Loucy (cell line): ENCODE results near the gene TSFM.

Experiments
- H2AFZ ChIP-seq: fragments of 200-600 bp; sonication (generic); 2 replicates; pipeline ENCODE4 v1.6.0; 2016; ENCODE audit warnings: antibody characterized with exemption, mild to moderate bottlenecking, low read length, moderate library complexity
- H3F3A ChIP-seq: fragments of 200-600 bp; 2 replicates; pipeline ENCODE4 v1.6.0; 2016; ENCODE audit warnings: antibody characterized with exemption, low read depth, mild to moderate bottlenecking
- H3K27me3 ChIP-seq: fragments of 200-600 bp; sonication (generic); 2 replicates; pipeline ENCODE4 v1.6.1; 2014; ENCODE audit warnings: low read length, mild to moderate bottlenecking; ENCODE audit not compliant: insufficient read depth, poor library complexity, severe bottlenecking
- H3K36me3 ChIP-seq: fragments of 200-600 bp; sonication (generic); 2 replicates; pipeline ENCODE4 v1.6.1; 2016; ENCODE audit warnings: low read length; ENCODE audit not compliant: insufficient read depth
- H3K4me1 ChIP-seq: fragments of 200-600 bp; sonication (generic); 2 replicates; pipeline ENCODE4 v1.5.1; 2014; ENCODE audit warnings: low read length, mild to moderate bottlenecking; ENCODE audit not compliant: insufficient read depth, poor library complexity, severe bottlenecking
- H3K4me2 ChIP-seq: fragments of 200-600 bp; sonication (generic); 2 replicates; pipeline ENCODE4 v1.6.0; 2014; ENCODE audit warnings: antibody characterized with exemption, low read length, low read depth, mild to moderate bottlenecking; ENCODE audit not compliant: poor library complexity, severe bottlenecking
- H3K4me3 ChIP-seq: fragments of 200-600 bp; sonication (generic); 2 replicates; pipeline ENCODE4 v1.5.1; 2014; ENCODE audit warnings: low read length, mild to moderate bottlenecking, mixed read lengths; ENCODE audit not compliant: poor library complexity, severe bottlenecking
- H3K79me2 ChIP-seq: fragments of 200-600 bp; sonication (generic); 2 replicates; pipeline ENCODE4 v1.6.1; 2014; ENCODE audit warnings: low read length; ENCODE audit not compliant: insufficient read depth
- H3K9ac ChIP-seq: fragments of 200-600 bp; sonication (generic); 2 replicates; pipeline ENCODE4 v1.6.0; 2014; ENCODE audit warnings: mild to moderate bottlenecking, low read depth, low read length, moderate library complexity; ENCODE audit not compliant: poor library complexity, severe bottlenecking
- H3K9me2 ChIP-seq: fragments of 200-600 bp; sonication (generic); replicated peaks from 2 replicates; pipeline ENCODE4 v1.6.1; 2016; ENCODE audit warnings: low read depth, low read length, mixed read lengths
- H3K9me3 ChIP-seq: fragments of 200-600 bp; sonication (generic); 2 replicates; pipeline ENCODE4 v1.6.1; 2014; ENCODE audit warnings: mild to moderate bottlenecking, antibody characterized with exemption, low read length, low read depth; ENCODE audit not compliant: insufficient read depth
- H4K20me1 ChIP-seq: fragments of 200-600 bp; sonication (generic); 2 replicates; pipeline ENCODE4 v1.6.0; 2014; ENCODE audit warnings: antibody characterized with exemption, low read length, mild to moderate bottlenecking; ENCODE audit not compliant: insufficient read depth, poor library complexity, severe bottlenecking
- CTCF ChIP-seq: fragments of 200-600 bp; sonication (generic); conservative IDR thresholded peaks from 2 replicates; pipeline ENCODE4 v1.5.1; 2014; ENCODE audit warnings: mild to moderate bottlenecking, antibody characterized with exemption, low read length
- EZH2phosphoT487 ChIP-seq: fragments of 200-600 bp; IDR thresholded peaks from 2 replicates; pipeline ENCODE4 v1.6.1; 2018; ENCODE audit warnings: antibody characterized with exemption, mild to moderate bottlenecking, moderate library complexity, borderline replicate concordance

Gene TSFM

GRCh38 chr12:57762463-57762862 lies 20.1 kb upstream of the TSFM start:
- no peaks in the 10 kb centered on the region for H3K4me1 ChIP-seq
- no peak for TF ChIP-seq EZH2phosphoT487
- TF ChIP-seq CTCF = no peak
- H3K9me3 ChIP-seq = no peaks in the 10 kb centered on the region
- H3K36me3 ChIP-seq = no peaks in the 10 kb centered on the region; the same call in 1 of the 2 replicates
- no peak overlapping the region for H3K4me3 ChIP-seq
- no peaks in the 10 kb centered on the region for H3K79me2 ChIP-seq
- H4K20me1 ChIP-seq = peaks cover 7% of the 10 kb centered on the region
- H3K27me3 ChIP-seq = no peaks in the 10 kb centered on the region
- no peak overlapping the region for H3K4me2 ChIP-seq
- H2AFZ ChIP-seq = no peak overlapping the region
- H3F3A ChIP-seq = no peaks in the 10 kb centered on the region
- H3K9me2 ChIP-seq = no peaks in the 10 kb centered on the region
- no peak overlapping the region for H3K9ac ChIP-seq

- H3K9me3 ChIP-seq = no peaks in the 10 kb centered on the region
- no peak overlapping the region for H3K9ac ChIP-seq
- H3K79me2 ChIP-seq = no peaks in the 10 kb centered on the region
- no peaks in the 10 kb centered on the region for H3K4me1 ChIP-seq
- no peak overlapping the region for H2AFZ ChIP-seq
- TF ChIP-seq EZH2phosphoT487 (no peak), CTCF (no peak)
- H3K9me2 ChIP-seq = no peaks in the 10 kb centered on the region
- H3K4me2 ChIP-seq = no peak overlapping the region
- H3K4me3 ChIP-seq = no peak overlapping the region
- H3K36me3 ChIP-seq = no peaks in the 10 kb centered on the region
- no peaks in the 10 kb centered on the region for H3F3A ChIP-seq
- H4K20me1 ChIP-seq = peaks cover 7% of the 10 kb centered on the region
- no peaks in the 10 kb centered on the region for H3K27me3 ChIP-seq
Observed at GRCh38 chr12:57763881-57764661, 18.5 kb upstream of the TSFM start.

- H3K4me3 ChIP-seq = no peak overlapping the region
- H3K4me1 ChIP-seq = no peaks in the 10 kb centered on the region
- no peak overlapping the region for H3K9ac ChIP-seq
- H3K79me2 ChIP-seq = no peaks in the 10 kb centered on the region
- TF ChIP-seq CTCF = no peak
- TF ChIP-seq EZH2phosphoT487 = no peak
- H3K27me3 ChIP-seq = no peaks in the 10 kb centered on the region
- H3K9me2 ChIP-seq = no peaks in the 10 kb centered on the region
- H3F3A ChIP-seq = no peaks in the 10 kb centered on the region
- no peak overlapping the region for H3K4me2 ChIP-seq
- peaks cover 7% of the 10 kb centered on the region for H4K20me1 ChIP-seq
- H3K36me3 ChIP-seq = no peaks in the 10 kb centered on the region
- H3K9me3 ChIP-seq = no peaks in the 10 kb centered on the region
- H2AFZ ChIP-seq = no peak overlapping the region
Observed at GRCh38 chr12:57764662-57765002, 18.0 kb upstream of the TSFM start.
